GM13976 (cell line): ENCODE measurements around the gene TPD52L1.
"Not testable (repeated sequence)": the region's sequence is repeated elsewhere in the genome, so short reads cannot be mapped to it uniquely, and the experiment has no call there.

Experiments
- DNase-seq: peaks from one replicate; pipeline ENCODE4 v3.0.0; 2012; ENCODE audit warnings: low spot score
- in situ Hi-C: fragments of 300-500 bp; cut with MboI; formaldehyde crosslinking; loops from one replicate; pipeline ENCODE4 v1.12.0; 2022; ENCODE audit warnings: low sequenced_read_pairs, mixed read lengths, inconsistent platforms; ENCODE audit not compliant: unreplicated experiment
- TF ChIP-seq, protein P1 (sequence below): IDR thresholded peaks from 2 replicates; pipeline ENCODE4 v1.5.1; 2012; ENCODE audit warnings: borderline replicate concordance, mild to moderate bottlenecking; ENCODE audit not compliant: insufficient read depth; ENCODE audit errors: extremely low read depth, missing control alignments, control extremely low read depth

TPD52L1 gene

DNA sequence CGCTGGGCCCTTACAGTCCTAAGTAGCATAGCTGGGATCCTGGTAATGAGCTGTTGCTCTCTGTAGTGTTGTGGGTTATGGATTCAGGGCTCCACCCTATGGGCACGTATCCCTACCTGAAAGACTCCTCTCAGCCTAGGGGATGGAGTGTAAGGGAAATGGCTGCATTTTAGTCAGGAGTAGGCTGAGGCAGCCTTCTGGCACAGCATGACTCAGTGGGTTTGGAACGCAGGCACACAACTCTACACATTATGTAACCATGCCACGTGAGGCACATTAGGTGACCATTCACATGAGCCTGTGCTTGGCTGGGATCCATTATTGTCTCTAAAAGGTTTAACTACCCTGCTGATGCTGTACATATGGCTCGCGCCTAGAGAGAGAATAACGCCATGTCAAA is 120.4 kb downstream of the TPD52L1 start:
- in situ Hi-C loops, result no loop called here
- no peak for DNase-seq
- TF ChIP-seq, protein P1, sequence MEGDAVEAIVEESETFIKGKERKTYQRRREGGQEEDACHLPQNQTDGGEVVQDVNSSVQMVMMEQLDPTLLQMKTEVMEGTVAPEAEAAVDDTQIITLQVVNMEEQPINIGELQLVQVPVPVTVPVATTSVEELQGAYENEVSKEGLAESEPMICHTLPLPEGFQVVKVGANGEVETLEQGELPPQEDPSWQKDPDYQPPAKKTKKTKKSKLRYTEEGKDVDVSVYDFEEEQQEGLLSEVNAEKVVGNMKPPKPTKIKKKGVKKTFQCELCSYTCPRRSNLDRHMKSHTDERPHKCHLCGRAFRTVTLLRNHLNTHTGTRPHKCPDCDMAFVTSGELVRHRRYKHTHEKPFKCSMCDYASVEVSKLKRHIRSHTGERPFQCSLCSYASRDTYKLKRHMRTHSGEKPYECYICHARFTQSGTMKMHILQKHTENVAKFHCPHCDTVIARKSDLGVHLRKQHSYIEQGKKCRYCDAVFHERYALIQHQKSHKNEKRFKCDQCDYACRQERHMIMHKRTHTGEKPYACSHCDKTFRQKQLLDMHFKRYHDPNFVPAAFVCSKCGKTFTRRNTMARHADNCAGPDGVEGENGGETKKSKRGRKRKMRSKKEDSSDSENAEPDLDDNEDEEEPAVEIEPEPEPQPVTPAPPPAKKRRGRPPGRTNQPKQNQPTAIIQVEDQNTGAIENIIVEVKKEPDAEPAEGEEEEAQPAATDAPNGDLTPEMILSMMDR, result no peak

- DNase-seq, result no peak
- in situ Hi-C loops, result no loop called here
- TF ChIP-seq, protein P1, result no peak
Observed at GRCh38 chr6:125274935-125275334, 121.4 kb downstream of the TPD52L1 start.

- TF ChIP-seq, protein P1, result no peak
- DNase-seq, result no peak
- in situ Hi-C loops, result no loop called here
Observed at GRCh38 chr6:125275779-125276178, 122.2 kb downstream of the TPD52L1 start.

DNA sequence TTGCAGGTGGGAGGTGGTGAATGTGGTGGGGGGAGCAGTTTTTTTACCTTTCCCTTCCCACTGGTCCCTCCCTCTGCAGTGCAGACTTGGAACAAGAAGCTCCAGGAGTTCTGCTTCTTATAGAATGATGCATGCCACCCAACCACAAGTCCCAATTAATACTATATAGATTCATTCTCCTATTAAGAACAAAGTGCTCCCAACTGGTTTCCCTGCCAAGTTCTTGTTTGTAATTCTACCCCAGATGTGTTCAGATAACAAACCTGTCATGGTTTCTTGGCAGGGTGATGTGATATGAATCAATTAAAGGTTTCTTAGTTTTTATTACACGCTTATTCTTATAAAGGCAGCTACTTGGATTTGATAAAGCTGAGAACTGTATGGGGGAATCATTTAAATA is 124.3 kb downstream of the TPD52L1 start:
- TF ChIP-seq, protein P1, result no peak
- DNase-seq, result no peak
- in situ Hi-C loops, result no loop called here

DNA sequence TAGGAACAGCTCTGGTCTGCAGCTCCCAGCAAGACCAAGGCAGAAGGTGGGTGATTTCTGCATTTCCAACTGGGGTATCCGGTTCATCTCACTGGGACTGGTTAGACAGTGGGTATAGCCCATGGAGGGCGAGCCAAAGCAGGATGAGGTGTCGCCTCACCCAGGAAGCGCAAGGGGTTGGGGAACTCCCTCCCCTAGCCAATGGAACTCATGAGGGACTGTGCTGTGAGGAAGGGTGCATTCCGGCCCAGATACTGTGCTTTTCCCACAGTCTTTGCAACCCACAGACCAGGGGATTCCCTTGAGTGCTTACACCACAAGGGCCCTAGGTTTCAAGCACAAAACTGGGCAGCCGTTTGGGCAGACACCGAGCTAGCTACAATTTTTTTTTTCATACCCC is 126.4 kb downstream of the TPD52L1 start:
- in situ Hi-C loops, result no loop called here
- no peak for DNase-seq
- TF ChIP-seq, protein P1, result no peak

- in situ Hi-C loops, DNase-seq: not testable (repeated sequence)
Observed at GRCh38 chr6:125280370-125281035, 126.9 kb downstream of the TPD52L1 start.

DNA sequence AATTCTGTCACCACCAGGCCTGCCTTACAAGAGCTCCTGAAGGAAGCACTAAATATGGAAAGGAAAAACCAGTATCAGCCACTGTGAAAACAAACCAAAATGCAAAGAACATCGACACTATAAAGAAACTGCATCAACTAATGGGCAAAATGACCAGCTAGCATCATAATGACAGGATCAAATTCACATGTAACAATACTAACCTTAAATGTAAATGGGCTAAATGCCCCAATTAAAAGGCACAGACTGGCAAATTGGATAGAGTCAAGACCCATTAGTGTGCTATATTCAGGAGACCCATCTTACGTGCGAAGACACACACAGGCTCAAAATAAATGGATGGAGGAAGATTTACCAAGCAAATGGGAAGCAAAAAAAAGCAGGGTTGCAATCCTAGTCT is 128.9 kb downstream of the TPD52L1 start:
- in situ Hi-C loops, DNase-seq: not testable (repeated sequence)

- in situ Hi-C loops, result no loop called here
- DNase-seq, result no peak
- TF ChIP-seq, protein P1, result no peak
Observed at GRCh38 chr6:125285353-125285752, 131.8 kb downstream of the TPD52L1 start.
